ENCODE data around the gene L3MBTL1. TPM values are rescaled to one million over a fixed set of nuclear protein-coding genes. Genes with fewer than 3 reads are reported as not detected.

The L3MBTL1 gene
- total RNA-seq, 2 experiments from 2014 or later = 6.7 to 7.9 TPM

- peak; percentile 95 for DNase-seq
- CTCF ChIA-PET = interaction anchor here (0.5 to 1.3 kb wide), 5 partner anchors 14 to 561 kb away, joined by 3 to 4 read pairs (median 4); no protein-coding TSS in a partner anchor
- peaks cover 16% of the 10 kb centered on the region for H3K4me1 Mint-ChIP-seq
- peak overlapping the region; percentile 92 for H3K27ac Mint-ChIP-seq
- peak overlapping the region; percentile 91 for H3K4me3 Mint-ChIP-seq
- H3K36me3 Mint-ChIP-seq (ENCODE audit: low read depth) = peaks cover 2% of the 10 kb centered on the region
- H3K27me3 Mint-ChIP-seq = peaks cover 10% of the 10 kb centered on the region
- POLR2A ChIA-PET = interaction anchor here (0.5 kb wide), 1 partner anchor 69 kb away, joined by 4 read pairs; no protein-coding TSS in a partner anchor
- H3K9me3 Mint-ChIP-seq = no peaks in the 10 kb centered on the region
Measured at GRCh38 chr20:43513931-43514647, 6.6 kb downstream of the L3MBTL1 start.

- Mint-ChIP-seq H3K27ac (peak overlapping the region; percentile 92), H3K4me1 (peaks cover 14% of the 10 kb centered on the region), H3K4me3 (peak overlapping the region; percentile 91), H3K27me3 (peaks cover 4% of the 10 kb centered on the region), H3K9me3 (no peaks in the 10 kb centered on the region), H3K36me3 (ENCODE audit: low read depth) (no peaks in the 10 kb centered on the region)
- DNase-seq = no peak
- ChIA-PET CTCF (interaction anchor here (0.5 to 1.3 kb wide), 5 partner anchors 15 to 560 kb away, joined by 3 to 4 read pairs (median 4); no protein-coding TSS in a partner anchor), POLR2A (no interaction called here)
Measured at GRCh38 chr20:43514648-43514999, 7.1 kb downstream of the L3MBTL1 start.

DNA sequence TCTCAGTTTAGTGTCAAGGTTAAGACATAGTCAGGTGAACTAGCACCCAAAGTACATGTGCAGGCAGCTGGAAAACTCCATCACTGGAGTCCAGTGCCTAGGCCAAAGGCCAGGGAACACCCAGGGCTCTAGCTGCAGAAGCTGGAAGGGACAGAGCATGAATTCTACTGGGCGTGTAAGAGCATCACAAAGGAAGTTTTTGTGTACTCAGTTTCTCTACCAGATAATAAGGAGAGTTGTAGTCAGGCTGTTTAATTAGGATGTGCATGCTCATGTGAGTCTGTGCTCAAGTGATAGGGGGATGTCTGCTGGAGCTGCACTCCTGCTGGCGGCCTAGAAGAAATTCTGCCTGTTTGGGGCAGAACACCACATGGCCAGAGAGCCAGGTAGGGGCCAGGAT, 8.1 kb downstream of the L3MBTL1 start:
- Mint-ChIP-seq H3K9me3 (peaks cover 3% of the 10 kb centered on the region), H3K36me3 (ENCODE audit: low read depth) (no peaks in the 10 kb centered on the region), H3K27ac (no peak overlapping the region), H3K27me3 (peaks cover 4% of the 10 kb centered on the region), H3K4me1 (peaks cover 14% of the 10 kb centered on the region), H3K4me3 (peak overlapping the region; percentile 91)
- POLR2A ChIA-PET = no interaction called here
- CTCF ChIA-PET = interaction anchor here (1.0 kb wide), 1 partner anchor 14 kb away, joined by 3 read pairs; no protein-coding TSS in a partner anchor
- DNase-seq = no peak

GRCh38 chr20:43516251-43516824, 8.8 kb downstream of the L3MBTL1 start:
- Mint-ChIP-seq H3K27me3 (peaks cover 4% of the 10 kb centered on the region), H3K4me3 (no peak overlapping the region), H3K9me3 (peaks cover 3% of the 10 kb centered on the region), H3K4me1 (peaks cover 14% of the 10 kb centered on the region), H3K27ac (no peak overlapping the region), H3K36me3 (ENCODE audit: low read depth) (no peaks in the 10 kb centered on the region)
- CTCF ChIA-PET = interaction anchor here (1.0 kb wide), 1 partner anchor 13 kb away, joined by 3 read pairs; no protein-coding TSS in a partner anchor
- DNase-seq = no peak
- POLR2A ChIA-PET = no interaction called here

- Mint-ChIP-seq H3K27ac (no peak overlapping the region), H3K4me3 (no peak overlapping the region), H3K9me3 (peaks cover 3% of the 10 kb centered on the region), H3K27me3 (no peaks in the 10 kb centered on the region), H3K36me3 (ENCODE audit: low read depth) (no peaks in the 10 kb centered on the region), H3K4me1 (peaks cover 7% of the 10 kb centered on the region)
- DNase-seq = no peak
- ChIA-PET CTCF (no interaction called here), POLR2A (no interaction called here)
Measured at GRCh38 chr20:43520074-43520630, 12.7 kb downstream of the L3MBTL1 start.

DNA sequence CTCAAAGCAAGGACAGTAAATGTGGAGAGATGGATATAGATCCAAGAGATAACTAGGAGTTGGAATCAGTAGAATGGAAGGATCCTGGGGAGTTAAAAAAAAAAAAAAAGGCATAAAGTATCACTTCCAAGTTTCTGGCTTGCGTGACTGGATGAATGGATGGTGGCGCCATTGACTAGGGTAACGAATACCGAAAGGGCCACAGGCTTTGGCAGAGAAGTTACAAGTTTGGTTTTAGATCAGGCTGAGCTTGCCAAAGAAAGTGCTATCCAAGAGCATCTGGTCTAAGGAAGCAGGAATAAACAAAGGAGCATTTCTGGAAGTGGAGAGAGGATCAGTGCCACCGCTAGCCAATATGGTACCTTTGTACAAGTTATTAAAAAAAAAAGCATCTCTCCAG, 17.5 kb downstream of the L3MBTL1 start:
- ChIA-PET POLR2A (no interaction called here), CTCF (no interaction called here)
- Mint-ChIP-seq H3K4me3 (no peak overlapping the region), H3K9me3 (peaks cover 1% of the 10 kb centered on the region), H3K4me1 (no peaks in the 10 kb centered on the region), H3K27me3 (peaks cover 2% of the 10 kb centered on the region), H3K36me3 (ENCODE audit: low read depth) (no peaks in the 10 kb centered on the region), H3K27ac (no peak overlapping the region)
- no peak for DNase-seq

DNA sequence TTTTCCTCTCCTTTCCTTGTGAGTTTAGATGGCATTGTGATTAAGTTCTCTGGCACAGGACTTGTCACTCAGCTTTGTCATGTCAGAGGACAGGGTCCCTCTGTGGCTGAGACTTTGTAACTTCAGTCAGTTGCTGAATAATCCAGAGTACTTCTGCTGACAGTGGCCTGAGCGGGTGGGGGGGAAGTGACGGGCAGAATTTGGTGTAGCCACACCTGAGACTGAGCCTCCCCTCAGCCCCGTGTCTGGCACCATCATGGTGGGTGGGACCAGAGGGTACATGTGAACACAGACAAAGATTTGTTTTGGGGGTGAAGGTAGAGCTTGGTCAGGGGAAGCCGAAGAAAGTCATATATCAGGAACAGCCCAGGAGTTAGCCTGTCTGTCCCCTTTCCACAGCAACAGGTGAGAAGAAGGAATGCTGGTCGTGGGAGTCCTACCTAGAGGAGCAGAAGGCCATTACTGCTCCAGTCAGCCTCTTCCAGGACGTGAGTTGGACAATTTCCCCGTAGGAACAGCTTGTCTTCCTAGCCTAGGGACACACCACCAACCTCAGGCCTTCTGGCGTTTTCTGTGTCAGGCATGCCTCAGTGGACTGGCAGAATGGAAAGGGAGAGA, 20.9 kb downstream of the L3MBTL1 start:
- ChIA-PET POLR2A (no interaction called here), CTCF (interaction anchor here (1.2 to 1.4 kb wide), 3 partner anchors 10 to 571 kb away, joined by 3 to 5 read pairs (median 3); no protein-coding TSS in a partner anchor)
- Mint-ChIP-seq H3K9me3 (no peaks in the 10 kb centered on the region), H3K27me3 (peaks cover 2% of the 10 kb centered on the region), H3K4me1 (no peaks in the 10 kb centered on the region), H3K4me3 (no peak overlapping the region), H3K27ac (no peak overlapping the region), H3K36me3 (ENCODE audit: low read depth) (no peaks in the 10 kb centered on the region)
- DNase-seq = no peak

DNA sequence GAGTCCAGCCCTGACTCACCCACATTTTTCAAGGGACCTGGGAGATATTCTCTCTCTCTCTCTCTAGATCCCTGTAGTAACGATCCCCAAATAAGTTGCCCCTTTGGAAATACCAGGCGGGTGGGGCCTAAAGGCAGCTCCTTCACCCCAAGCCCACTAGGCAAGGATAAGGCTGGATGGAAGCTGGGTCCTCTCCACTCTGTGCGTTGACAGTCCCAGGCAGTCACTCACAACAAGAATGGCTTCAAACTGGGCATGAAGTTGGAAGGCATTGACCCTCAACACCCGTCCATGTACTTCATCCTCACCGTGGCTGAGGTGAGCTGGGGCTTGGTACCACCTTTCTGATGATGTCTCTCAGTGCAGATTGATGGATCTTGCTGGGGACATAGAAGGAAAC, 21.6 kb downstream of the L3MBTL1 start:
- POLR2A ChIA-PET = no interaction called here
- DNase-seq = no peak
- no peak overlapping the region for H3K4me3 Mint-ChIP-seq
- no peaks in the 10 kb centered on the region for H3K9me3 Mint-ChIP-seq
- no peaks in the 10 kb centered on the region for H3K36me3 Mint-ChIP-seq (ENCODE audit: low read depth)
- no peaks in the 10 kb centered on the region for H3K4me1 Mint-ChIP-seq
- H3K27me3 Mint-ChIP-seq = peaks cover 2% of the 10 kb centered on the region
- H3K27ac Mint-ChIP-seq = no peak overlapping the region
- CTCF ChIA-PET = interaction anchor here (0.7 to 1.3 kb wide), 6 partner anchors 9 to 570 kb away, joined by 3 to 5 read pairs (median 3); no protein-coding TSS in a partner anchor

DNA sequence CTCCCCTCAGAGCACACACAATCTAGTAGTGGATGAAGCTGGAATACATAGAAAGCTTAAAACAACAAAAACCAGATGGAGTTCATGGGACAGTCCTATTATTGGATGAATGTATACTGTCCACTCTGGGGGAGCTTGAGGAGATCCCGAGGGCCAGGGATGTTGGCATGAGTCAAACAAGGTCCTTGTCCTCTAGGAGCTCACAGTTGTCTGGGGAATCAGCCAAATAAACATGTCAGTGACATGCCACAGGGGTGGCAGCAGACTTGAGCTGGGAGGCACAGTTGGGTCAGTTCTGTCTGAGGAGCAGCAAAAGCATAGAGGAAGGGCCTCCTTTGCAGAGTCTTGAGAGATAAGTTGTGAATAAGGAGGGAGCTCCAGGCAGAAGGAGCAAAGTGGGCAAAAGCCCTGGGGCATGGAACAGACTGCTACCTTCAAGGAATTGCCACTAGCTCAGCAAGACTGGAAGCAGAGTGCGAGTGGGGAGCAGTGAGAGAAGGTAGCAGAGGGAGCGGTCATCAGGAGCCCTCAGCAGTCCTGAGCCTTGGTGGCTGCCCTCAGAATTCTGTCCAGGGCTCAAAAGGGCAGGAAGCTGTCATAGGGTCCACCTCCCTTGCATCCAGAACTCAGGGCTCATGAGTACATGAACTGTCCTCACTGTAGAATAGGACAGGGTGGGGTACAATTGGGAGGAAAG, 22.1 kb downstream of the L3MBTL1 start:
- no peak overlapping the region for H3K27ac Mint-ChIP-seq
- POLR2A ChIA-PET = no interaction called here
- H3K36me3 Mint-ChIP-seq (ENCODE audit: low read depth) = no peaks in the 10 kb centered on the region
- no peaks in the 10 kb centered on the region for H3K9me3 Mint-ChIP-seq
- no peak overlapping the region for H3K4me3 Mint-ChIP-seq
- CTCF ChIA-PET = interaction anchor here (0.7 to 1.4 kb wide), 8 partner anchors 9 to 570 kb away, joined by 3 to 6 read pairs (median 4); no protein-coding TSS in a partner anchor
- no peaks in the 10 kb centered on the region for H3K4me1 Mint-ChIP-seq
- H3K27me3 Mint-ChIP-seq = peaks cover 2% of the 10 kb centered on the region
- no peak for DNase-seq

DNA sequence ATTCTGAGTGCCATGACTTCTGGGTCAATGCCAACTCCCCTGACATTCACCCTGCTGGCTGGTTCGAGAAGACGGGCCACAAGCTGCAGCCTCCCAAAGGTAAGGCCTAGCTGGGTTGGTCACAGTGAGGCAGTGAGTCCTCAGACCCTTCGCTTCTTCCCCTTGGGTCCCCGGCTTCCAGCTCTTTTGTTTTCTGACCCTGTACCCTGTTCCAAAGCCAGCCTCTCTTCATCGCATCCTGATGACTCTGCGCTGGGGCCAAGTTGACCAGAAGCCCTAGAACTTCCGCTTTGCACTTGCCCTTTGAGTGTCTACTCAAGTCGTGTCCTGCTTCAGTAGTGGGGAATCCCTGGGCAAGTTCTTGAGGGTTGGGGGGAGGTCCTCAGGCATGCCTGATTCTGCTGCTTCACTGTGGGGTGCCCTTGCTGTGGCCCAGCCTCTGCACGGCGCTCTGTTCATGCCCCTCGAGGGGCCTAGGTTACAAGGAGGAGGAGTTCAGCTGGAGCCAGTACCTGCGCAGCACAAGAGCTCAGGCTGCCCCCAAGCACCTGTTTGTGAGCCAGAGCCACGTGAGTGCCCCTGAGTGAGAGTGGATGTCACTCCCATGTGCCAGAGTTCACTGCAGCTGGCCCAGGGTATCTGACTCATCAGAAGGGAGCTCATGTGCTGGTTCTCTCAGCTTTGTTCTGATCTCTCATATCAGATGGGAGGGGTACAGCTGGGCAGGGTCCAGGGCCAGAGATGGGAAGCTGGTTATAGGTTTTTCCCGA, 23.0 kb downstream of the L3MBTL1 start:
- Mint-ChIP-seq H3K4me3 (no peak overlapping the region), H3K27me3 (peaks cover 2% of the 10 kb centered on the region), H3K9me3 (no peaks in the 10 kb centered on the region), H3K4me1 (no peaks in the 10 kb centered on the region), H3K36me3 (ENCODE audit: low read depth) (no peaks in the 10 kb centered on the region), H3K27ac (no peak overlapping the region)
- no peak for DNase-seq
- CTCF ChIA-PET = interaction anchor here (1.0 to 1.4 kb wide), 4 partner anchors 8 to 188 kb away, joined by 3 to 6 read pairs (median 4); no protein-coding TSS in a partner anchor
- POLR2A ChIA-PET = no interaction called here

DNA sequence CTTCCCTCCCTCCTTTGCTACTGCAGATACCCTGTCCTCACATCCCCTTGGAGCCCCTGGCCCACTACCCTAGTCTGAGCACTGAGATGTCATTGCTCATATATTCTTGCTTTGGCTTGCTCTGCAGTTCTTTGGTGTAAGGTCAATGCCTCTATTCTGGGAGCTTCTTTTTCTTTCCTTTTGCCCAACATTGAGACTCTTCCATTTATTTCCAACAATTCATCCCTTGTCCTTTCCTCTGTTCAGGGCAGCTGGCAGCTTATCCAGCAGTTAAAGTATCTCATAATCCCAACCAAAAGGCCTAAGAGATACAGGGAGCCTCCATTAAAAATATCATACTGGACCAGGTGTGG, 23.6 kb downstream of the L3MBTL1 start:
- Mint-ChIP-seq H3K4me1 (no peaks in the 10 kb centered on the region), H3K27ac (no peak overlapping the region), H3K27me3 (peaks cover 1% of the 10 kb centered on the region), H3K36me3 (ENCODE audit: low read depth) (no peaks in the 10 kb centered on the region), H3K9me3 (no peaks in the 10 kb centered on the region), H3K4me3 (no peak overlapping the region)
- DNase-seq = no peak
- ChIA-PET POLR2A (no interaction called here), CTCF (interaction anchor here (1.4 kb wide), 1 partner anchor 13 kb away, joined by 4 read pairs; no protein-coding TSS in a partner anchor)
